ENCODE results near the gene MYO18B.

DNA sequence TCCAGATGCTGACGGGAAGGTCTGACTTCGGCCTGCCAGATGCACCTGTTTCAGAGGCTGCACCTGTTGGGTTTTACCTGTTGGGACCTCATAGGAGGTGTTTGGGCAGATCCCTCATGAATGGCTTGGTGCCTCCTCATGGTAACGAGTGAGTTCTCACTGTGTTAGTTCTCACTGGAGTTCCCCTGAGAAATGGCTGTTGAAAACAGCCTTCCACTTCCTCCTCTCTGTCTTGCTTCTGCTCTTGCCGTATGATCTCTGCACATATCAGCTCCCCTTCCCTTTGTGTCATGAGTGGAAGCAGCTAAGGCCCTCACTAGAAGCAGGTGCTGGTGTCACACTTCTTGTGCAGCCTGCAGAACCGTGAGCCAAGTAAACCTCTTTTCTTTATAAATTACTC, 219.7 kb downstream of the MYO18B start:
- TF ChIP-seq, protein P1, sequence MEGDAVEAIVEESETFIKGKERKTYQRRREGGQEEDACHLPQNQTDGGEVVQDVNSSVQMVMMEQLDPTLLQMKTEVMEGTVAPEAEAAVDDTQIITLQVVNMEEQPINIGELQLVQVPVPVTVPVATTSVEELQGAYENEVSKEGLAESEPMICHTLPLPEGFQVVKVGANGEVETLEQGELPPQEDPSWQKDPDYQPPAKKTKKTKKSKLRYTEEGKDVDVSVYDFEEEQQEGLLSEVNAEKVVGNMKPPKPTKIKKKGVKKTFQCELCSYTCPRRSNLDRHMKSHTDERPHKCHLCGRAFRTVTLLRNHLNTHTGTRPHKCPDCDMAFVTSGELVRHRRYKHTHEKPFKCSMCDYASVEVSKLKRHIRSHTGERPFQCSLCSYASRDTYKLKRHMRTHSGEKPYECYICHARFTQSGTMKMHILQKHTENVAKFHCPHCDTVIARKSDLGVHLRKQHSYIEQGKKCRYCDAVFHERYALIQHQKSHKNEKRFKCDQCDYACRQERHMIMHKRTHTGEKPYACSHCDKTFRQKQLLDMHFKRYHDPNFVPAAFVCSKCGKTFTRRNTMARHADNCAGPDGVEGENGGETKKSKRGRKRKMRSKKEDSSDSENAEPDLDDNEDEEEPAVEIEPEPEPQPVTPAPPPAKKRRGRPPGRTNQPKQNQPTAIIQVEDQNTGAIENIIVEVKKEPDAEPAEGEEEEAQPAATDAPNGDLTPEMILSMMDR (conservative IDR thresholded peaks at IDR 0.05) = no peak
- no peak for TF ChIP-seq ZFX (IDR thresholded peaks at IDR 0.05)

All from C4-2B (cell line).